Measurements from ENCODE around the gene ZHX3.

DNA sequence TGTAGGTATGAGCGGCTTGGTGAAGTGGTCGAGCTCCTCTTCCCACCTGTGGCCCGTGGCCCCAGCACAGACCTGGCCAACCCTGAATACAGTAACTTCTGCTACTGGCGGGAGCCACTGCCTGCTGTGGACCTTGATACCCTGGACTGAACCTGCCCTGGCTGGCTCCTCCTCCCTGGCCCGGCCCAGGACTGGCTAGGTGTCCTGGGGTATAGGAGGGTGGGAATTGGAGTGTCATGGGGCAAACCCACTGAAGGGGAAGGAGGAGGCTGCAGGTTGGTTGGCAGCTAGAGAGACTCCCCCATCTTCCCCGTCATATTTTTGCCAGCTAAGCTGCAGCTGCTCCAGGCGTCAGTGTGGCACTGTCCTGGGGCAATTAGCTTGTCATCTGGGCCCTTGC lies 41.2 kb upstream of the ZHX3 start:
- TF ChIP-seq, protein P1, sequence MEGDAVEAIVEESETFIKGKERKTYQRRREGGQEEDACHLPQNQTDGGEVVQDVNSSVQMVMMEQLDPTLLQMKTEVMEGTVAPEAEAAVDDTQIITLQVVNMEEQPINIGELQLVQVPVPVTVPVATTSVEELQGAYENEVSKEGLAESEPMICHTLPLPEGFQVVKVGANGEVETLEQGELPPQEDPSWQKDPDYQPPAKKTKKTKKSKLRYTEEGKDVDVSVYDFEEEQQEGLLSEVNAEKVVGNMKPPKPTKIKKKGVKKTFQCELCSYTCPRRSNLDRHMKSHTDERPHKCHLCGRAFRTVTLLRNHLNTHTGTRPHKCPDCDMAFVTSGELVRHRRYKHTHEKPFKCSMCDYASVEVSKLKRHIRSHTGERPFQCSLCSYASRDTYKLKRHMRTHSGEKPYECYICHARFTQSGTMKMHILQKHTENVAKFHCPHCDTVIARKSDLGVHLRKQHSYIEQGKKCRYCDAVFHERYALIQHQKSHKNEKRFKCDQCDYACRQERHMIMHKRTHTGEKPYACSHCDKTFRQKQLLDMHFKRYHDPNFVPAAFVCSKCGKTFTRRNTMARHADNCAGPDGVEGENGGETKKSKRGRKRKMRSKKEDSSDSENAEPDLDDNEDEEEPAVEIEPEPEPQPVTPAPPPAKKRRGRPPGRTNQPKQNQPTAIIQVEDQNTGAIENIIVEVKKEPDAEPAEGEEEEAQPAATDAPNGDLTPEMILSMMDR (IDR thresholded peaks at IDR 0.05), result no peak
- TF ChIP-seq POLR2A (IDR thresholded peaks at IDR 0.05) (no peak), EP300 (IDR thresholded peaks at IDR 0.05) (no peak), POLR2AphosphoS5 (IDR thresholded peaks at IDR 0.05) (no peak)

Data from suprapubic skin (tissue), 4 donors.